Fibroblast of lung (primary cell): ENCODE measurements around the gene TMEM131.

ENCODE experiments used
- CTCF ChIP-seq, 2 donors: IDR thresholded peaks in 1 of 2; conservative IDR thresholded peaks in 1 of 2; 1 replicate in 1 of 2; 2 replicates in 1 of 2; pipeline ENCODE4 v1.5.1; 2011 to 2012; ENCODE audit warnings: low read length in 2 of 2, control low read depth in 1 of 2, inconsistent platforms in 1 of 2, low read depth in 1 of 2, mild to moderate bottlenecking in 1 of 2
- EZH2 ChIP-seq: IDR thresholded peaks from 2 replicates; pipeline ENCODE4 v1.5.1; 2012; ENCODE audit warnings: low read length, control low read depth, mild to moderate bottlenecking; ENCODE audit errors: missing control alignments

GRCh38 chr2:98012561-98012991, 16.8 kb upstream of the TMEM131 start:
- TF ChIP-seq CTCF (conservative IDR thresholded peaks at IDR 0.05 in 1 of 2, IDR thresholded peaks at IDR 0.05 in 1 of 2; ENCODE audit: low read depth in 1 of 2, low read length in 2 of 2) (no peak), EZH2 (no peak)
